WTC11 (cell line): ENCODE measurements around the gene TREX2. TPM values are rescaled to one million over a fixed set of nuclear protein-coding genes. Genes with fewer than 3 reads are reported as not detected.

ENCODE experiments used
- ATAC-seq: fragments of 200-7000 bp; cut with Tn5 transposase; 2 replicates; pipeline ENCODE4 v1.10.0; 2021; ENCODE audit warnings: mild to moderate bottlenecking, moderate library complexity
- Bru-seq: library from RNA; stranded (reverse); fragments of 400-500 nt; gene quantifications from one replicate; lab custom pipeline; 2021; lab: Mats Ljungman, UMichigan
- CTCF ChIA-PET: fragments of 300-600 bp; sonication (Branson Sonifier 250); formaldehyde crosslinking; loops from one replicate; lab custom pipeline; 2021; ENCODE audit warnings: antibody characterized with exemption; lab: Charles Lee
- POLR2A ChIA-PET: fragments of 350-600 bp; sonication (Branson Sonifier 250); formaldehyde crosslinking; loops from one replicate; lab custom pipeline; 2021; ENCODE audit warnings: antibody characterized with exemption; lab: Charles Lee
- DNase-seq: peaks from one replicate; pipeline ENCODE4 v3.0.0; 2021; ENCODE audit warnings: low spot score
- H3K27ac Mint-ChIP-seq: 2 replicates; pipeline ENCODE4 v1.8.0; 2021; ENCODE audit warnings: mixed read lengths
- H3K27me3 Mint-ChIP-seq: 2 replicates; pipeline ENCODE4 v1.8.0; 2021; ENCODE audit warnings: low read depth, mild to moderate bottlenecking, moderate library complexity, mixed read lengths
- H3K36me3 Mint-ChIP-seq: 2 replicates; pipeline ENCODE4 v1.8.0; 2021; ENCODE audit warnings: mixed read lengths
- H3K4me1 Mint-ChIP-seq: 2 replicates; pipeline ENCODE4 v1.8.0; 2022; ENCODE audit warnings: mixed read lengths
- H3K4me3 Mint-ChIP-seq: 2 replicates; pipeline ENCODE4 v1.8.0; 2021; ENCODE audit warnings: mild to moderate bottlenecking, moderate library complexity, mixed read lengths
- H3K9me3 Mint-ChIP-seq: 2 replicates; pipeline ENCODE4 v1.8.0; 2021; ENCODE audit warnings: mixed read lengths
- CREB1 ChIP-seq: sonication (generic); formaldehyde crosslinking; IDR thresholded peaks from 2 replicates; pipeline ENCODE4 v1.8.0; 2023; ENCODE audit warnings: mild to moderate bottlenecking, missing genetic modification reagents
- E2F4 ChIP-seq: sonication (generic); formaldehyde crosslinking; IDR thresholded peaks from 2 replicates; pipeline ENCODE4 v1.8.1; 2022; ENCODE audit warnings: low read depth, mild to moderate bottlenecking, moderate library complexity, missing genetic modification reagents, borderline replicate concordance
- ELF4 ChIP-seq: sonication (generic); formaldehyde crosslinking; IDR thresholded peaks from 2 replicates; pipeline ENCODE4 v1.8.1; 2022; ENCODE audit warnings: low read depth, mild to moderate bottlenecking, moderate library complexity, missing genetic modification reagents
- ESRRA ChIP-seq: sonication (generic); formaldehyde crosslinking; IDR thresholded peaks from 2 replicates; pipeline ENCODE4 v1.8.1; 2022; ENCODE audit warnings: mild to moderate bottlenecking, missing genetic modification reagents, borderline replicate concordance
- IRF1 ChIP-seq: sonication (generic); formaldehyde crosslinking; IDR thresholded peaks from 2 replicates; pipeline ENCODE4 v1.8.0; 2023; ENCODE audit warnings: missing genetic modification reagents
- IRF2 ChIP-seq: sonication (generic); formaldehyde crosslinking; IDR thresholded peaks from 2 replicates; pipeline ENCODE4 v1.8.0; 2022; ENCODE audit warnings: low read depth, missing genetic modification reagents, borderline replicate concordance
- KAT7 ChIP-seq: sonication (generic); formaldehyde crosslinking; IDR thresholded peaks from 2 replicates; pipeline ENCODE4 v1.8.1; 2023; ENCODE audit warnings: missing genetic modification reagents, mild to moderate bottlenecking, borderline replicate concordance
- ZNF232 ChIP-seq: sonication (generic); formaldehyde crosslinking; IDR thresholded peaks from 2 replicates; pipeline ENCODE4 v1.8.0; 2022; ENCODE audit warnings: mild to moderate bottlenecking, missing genetic modification reagents
- ZNF263 ChIP-seq: sonication (generic); formaldehyde crosslinking; IDR thresholded peaks from 2 replicates; pipeline ENCODE4 v1.8.1; 2022; ENCODE audit warnings: low read depth, mild to moderate bottlenecking, moderate library complexity, missing genetic modification reagents
- ZNF281 ChIP-seq: sonication (generic); formaldehyde crosslinking; IDR thresholded peaks from 2 replicates; pipeline ENCODE4 v1.8.0; 2023; ENCODE audit warnings: mild to moderate bottlenecking, missing genetic modification reagents
- ZNF423 ChIP-seq: fragments of 250-450 bp; sonication (Bioruptor Pico); IDR thresholded peaks from 2 replicates; pipeline ENCODE4 v2.1.2; 2022; ENCODE audit warnings: mild to moderate bottlenecking, moderate library complexity
- ZNF425 ChIP-seq: fragments of 250-450 bp; sonication (Bioruptor Pico); conservative IDR thresholded peaks from 2 replicates; pipeline ENCODE4 v1.9.0; 2021; ENCODE audit warnings: mild to moderate bottlenecking
- long read RNA-seq, 3 experiments: library from RNA in 1 of 3; library from capped mRNA in 1 of 3; library from polyadenylated mRNA in 1 of 3; unstranded in 2 of 3; stranded (forward) in 1 of 3; transcript quantifications; one replicate each; pipeline ENCODE4 v2.0.0, GENCODE V29; 2021
- total RNA-seq: library from RNA; stranded (reverse); gene quantifications from 3 replicates; pipeline ENCODE4 v1.2.3, GENCODE V29; 2021
- TF ChIP-seq, protein P1 (sequence below): sonication (generic); formaldehyde crosslinking; IDR thresholded peaks from 2 replicates; pipeline ENCODE4 v1.8.0; 2022; ENCODE audit warnings: mild to moderate bottlenecking, missing genetic modification reagents
- TF ChIP-seq, protein P2 (sequence below): sonication (generic); formaldehyde crosslinking; IDR thresholded peaks from 2 replicates; pipeline ENCODE4 v1.8.1; 2023; ENCODE audit warnings: mild to moderate bottlenecking, missing genetic modification reagents, moderate library complexity
- TF ChIP-seq, protein P3 (sequence below): fragments of 250-450 bp; sonication (Bioruptor Pico); IDR thresholded peaks from 2 replicates; pipeline ENCODE4 v1.9.0; 2021; ENCODE audit warnings: mild to moderate bottlenecking

The TREX2 gene, protein sequence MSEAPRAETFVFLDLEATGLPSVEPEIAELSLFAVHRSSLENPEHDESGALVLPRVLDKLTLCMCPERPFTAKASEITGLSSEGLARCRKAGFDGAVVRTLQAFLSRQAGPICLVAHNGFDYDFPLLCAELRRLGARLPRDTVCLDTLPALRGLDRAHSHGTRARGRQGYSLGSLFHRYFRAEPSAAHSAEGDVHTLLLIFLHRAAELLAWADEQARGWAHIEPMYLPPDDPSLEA
- 0.78 to 1.5 TPM (median 1.0 TPM) in 3 replicates for total RNA-seq
- percentile 36 among the genes with signal in this experiment for Bru-seq, nascent RNA
- long read RNA-seq, experiment 1, partial matches to known transcripts: 26 of 39 reads
- long read RNA-seq, experiment 1, other reads (novel, unspliced or antisense): 13 of 39 reads
- long read RNA-seq, experiment 2, partial matches to known transcripts: 2 of 8 reads
- long read RNA-seq, experiment 2, other reads (novel, unspliced or antisense): 6 of 8 reads
- long read RNA-seq, experiment 3, partial matches to known transcripts: 25 of 33 reads
- long read RNA-seq, experiment 3, other reads (novel, unspliced or antisense): 8 of 33 reads

DNA sequence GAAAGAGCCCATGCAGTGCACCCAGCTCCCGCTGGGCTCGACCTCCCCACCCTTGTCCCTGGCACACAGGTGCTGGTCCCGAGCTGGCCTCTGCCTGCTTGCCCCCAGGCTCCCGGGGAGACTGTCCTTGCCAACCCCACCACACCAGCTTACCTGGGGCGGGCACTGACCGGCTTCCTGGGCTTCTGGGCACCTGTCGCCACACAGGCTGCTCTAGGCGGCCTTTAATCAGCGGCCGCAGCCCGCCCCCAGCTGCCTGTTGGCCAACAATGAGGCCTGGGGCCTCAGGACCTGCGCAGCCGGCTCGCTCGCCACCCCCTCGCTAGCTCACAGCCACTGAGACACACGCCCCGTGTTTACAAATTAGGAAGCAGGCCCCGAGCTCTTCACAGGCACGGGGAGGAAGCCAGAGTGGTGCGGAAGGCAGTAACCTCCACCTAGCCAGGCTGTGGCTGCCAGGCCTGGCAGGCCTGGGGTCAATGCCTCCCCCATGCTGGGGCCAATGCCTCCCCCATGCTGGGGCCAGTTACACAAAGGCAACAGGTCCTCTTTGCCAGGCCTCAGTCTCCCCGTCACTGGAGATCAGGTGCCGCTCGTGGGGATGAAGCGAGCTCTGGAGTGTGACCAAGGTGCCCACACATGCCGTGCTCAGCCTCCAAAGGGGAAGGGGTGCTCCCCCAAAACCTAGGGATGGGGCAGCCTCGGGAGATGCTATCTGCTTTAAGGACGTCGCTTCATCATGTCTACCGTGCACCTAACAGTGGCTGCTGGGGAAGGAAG lies at the start of gene TREX2:
Gene TREX2, minus strand, starts transcription at position 201 of the 780 bp plus-strand sequence. CDS start 626 bp downstream, outside the sequence.
- Mint-ChIP-seq H3K27me3 (no peaks in the 10 kb centered on the region), H3K27ac (no peak within 1 kb of the TSS), H3K4me1 (no peaks in the 10 kb centered on the region), H3K36me3 (peaks cover 1% of the 10 kb centered on the region; the same call in 1 of the 2 replicates), H3K4me3 (no peak within 1 kb of the TSS), H3K9me3 (no peaks in the 10 kb centered on the region)
- POLR2A ChIA-PET: no interaction called here
- DNase-seq: no peak
- CTCF ChIA-PET: interaction anchor here (1.3 to 1.7 kb wide), 2 partner anchors 15 to 24 kb away, joined by 4 to 7 read pairs; partner anchors contain the start of gene HAUS7
- TF ChIP-seq ZNF281 (CRISPR knock-in tag) (no peak), IRF2 (CRISPR knock-in tag) (no peak), ELF4 (CRISPR knock-in tag) (no peak), E2F4 (CRISPR knock-in tag) (no peak)
- TF ChIP-seq, all 79 proteins: peak for 0
- no peak for ATAC-seq

GRCh38 chrX:153495362-153495751 lies 49.5 kb upstream of the TREX2 start:
- H3K36me3 Mint-ChIP-seq: no peaks in the 10 kb centered on the region
- DNase-seq: no peak
- no peak for ATAC-seq
- no peak overlapping the region for H3K27ac Mint-ChIP-seq
- peaks cover 8% of the 10 kb centered on the region; the same call in 1 of the 2 replicates for H3K4me1 Mint-ChIP-seq
- no peaks in the 10 kb centered on the region for H3K27me3 Mint-ChIP-seq
- peak overlapping the region; percentile 47 for H3K4me3 Mint-ChIP-seq
- POLR2A ChIA-PET: no interaction called here
- no peaks in the 10 kb centered on the region for H3K9me3 Mint-ChIP-seq
- CTCF ChIA-PET: interaction anchor here (1.1 to 2.1 kb wide), 6 partner anchors 16 to 38 kb away, joined by 4 to 13 read pairs (median 4); partner anchors contain the start of gene HAUS7
- TF ChIP-seq ZNF232 (CRISPR knock-in tag) (no peak), ZNF423 (CRISPR knock-in tag) (no peak), E2F4 (CRISPR knock-in tag) (no peak), ELF4 (CRISPR knock-in tag) (no peak), CREB1 (CRISPR knock-in tag) (no peak), KAT7 (CRISPR knock-in tag) (no peak), ZNF425 (no peak), ESRRA (CRISPR knock-in tag) (no peak), ZNF263 (no peak), IRF1 (CRISPR knock-in tag) (no peak)
- TF ChIP-seq, protein P1, sequence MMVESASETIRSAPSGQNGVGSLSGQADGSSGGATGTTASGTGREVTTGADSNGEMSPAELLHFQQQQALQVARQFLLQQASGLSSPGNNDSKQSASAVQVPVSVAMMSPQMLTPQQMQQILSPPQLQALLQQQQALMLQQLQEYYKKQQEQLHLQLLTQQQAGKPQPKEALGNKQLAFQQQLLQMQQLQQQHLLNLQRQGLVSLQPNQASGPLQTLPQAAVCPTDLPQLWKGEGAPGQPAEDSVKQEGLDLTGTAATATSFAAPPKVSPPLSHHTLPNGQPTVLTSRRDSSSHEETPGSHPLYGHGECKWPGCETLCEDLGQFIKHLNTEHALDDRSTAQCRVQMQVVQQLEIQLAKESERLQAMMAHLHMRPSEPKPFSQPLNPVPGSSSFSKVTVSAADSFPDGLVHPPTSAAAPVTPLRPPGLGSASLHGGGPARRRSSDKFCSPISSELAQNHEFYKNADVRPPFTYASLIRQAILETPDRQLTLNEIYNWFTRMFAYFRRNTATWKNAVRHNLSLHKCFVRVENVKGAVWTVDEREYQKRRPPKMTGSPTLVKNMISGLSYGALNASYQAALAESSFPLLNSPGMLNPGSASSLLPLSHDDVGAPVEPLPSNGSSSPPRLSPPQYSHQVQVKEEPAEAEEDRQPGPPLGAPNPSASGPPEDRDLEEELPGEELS: no peak
- TF ChIP-seq, protein P2, sequence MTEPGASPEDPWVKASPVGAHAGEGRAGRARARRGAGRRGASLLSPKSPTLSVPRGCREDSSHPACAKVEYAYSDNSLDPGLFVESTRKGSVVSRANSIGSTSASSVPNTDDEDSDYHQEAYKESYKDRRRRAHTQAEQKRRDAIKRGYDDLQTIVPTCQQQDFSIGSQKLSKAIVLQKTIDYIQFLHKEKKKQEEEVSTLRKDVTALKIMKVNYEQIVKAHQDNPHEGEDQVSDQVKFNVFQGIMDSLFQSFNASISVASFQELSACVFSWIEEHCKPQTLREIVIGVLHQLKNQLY (CRISPR knock-in tag): no peak
- TF ChIP-seq, protein P3, sequence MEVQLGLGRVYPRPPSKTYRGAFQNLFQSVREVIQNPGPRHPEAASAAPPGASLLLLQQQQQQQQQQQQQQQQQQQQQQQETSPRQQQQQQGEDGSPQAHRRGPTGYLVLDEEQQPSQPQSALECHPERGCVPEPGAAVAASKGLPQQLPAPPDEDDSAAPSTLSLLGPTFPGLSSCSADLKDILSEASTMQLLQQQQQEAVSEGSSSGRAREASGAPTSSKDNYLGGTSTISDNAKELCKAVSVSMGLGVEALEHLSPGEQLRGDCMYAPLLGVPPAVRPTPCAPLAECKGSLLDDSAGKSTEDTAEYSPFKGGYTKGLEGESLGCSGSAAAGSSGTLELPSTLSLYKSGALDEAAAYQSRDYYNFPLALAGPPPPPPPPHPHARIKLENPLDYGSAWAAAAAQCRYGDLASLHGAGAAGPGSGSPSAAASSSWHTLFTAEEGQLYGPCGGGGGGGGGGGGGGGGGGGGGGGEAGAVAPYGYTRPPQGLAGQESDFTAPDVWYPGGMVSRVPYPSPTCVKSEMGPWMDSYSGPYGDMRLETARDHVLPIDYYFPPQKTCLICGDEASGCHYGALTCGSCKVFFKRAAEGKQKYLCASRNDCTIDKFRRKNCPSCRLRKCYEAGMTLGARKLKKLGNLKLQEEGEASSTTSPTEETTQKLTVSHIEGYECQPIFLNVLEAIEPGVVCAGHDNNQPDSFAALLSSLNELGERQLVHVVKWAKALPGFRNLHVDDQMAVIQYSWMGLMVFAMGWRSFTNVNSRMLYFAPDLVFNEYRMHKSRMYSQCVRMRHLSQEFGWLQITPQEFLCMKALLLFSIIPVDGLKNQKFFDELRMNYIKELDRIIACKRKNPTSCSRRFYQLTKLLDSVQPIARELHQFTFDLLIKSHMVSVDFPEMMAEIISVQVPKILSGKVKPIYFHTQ (CRISPR knock-in tag): no peak
